Fibroblast of upper back skin (primary cell): ENCODE data around the gene PDHX.
"Not testable (repeated sequence)": the region's sequence is repeated elsewhere in the genome, so short reads cannot be mapped to it uniquely, and the experiment has no call there.

Experiments used
- DNase-seq: peaks from one replicate; pipeline ENCODE4 v3.0.0-alpha.2; 2013

Gene PDHX

GRCh38 chr11:34997952-34998528 lies 81.6 kb downstream of the PDHX start:
- peak; percentile 45 for DNase-seq

GRCh38 chr11:34999453-34999852 lies 83.0 kb downstream of the PDHX start:
- DNase-seq: no peak

GRCh38 chr11:35003186-35003585 lies 86.8 kb downstream of the PDHX start:
- DNase-seq: peak; percentile 72

- DNase-seq: peak; percentile 28
These were observed 87.2 kb downstream of the PDHX start for GRCh38 chr11:35003658-35004057.

GRCh38 chr11:35005141-35005780 lies 88.8 kb downstream of the PDHX start:
- DNase-seq: no peak

GRCh38 chr11:35006389-35007128 lies 90.1 kb downstream of the PDHX start:
- DNase-seq: peak; percentile 22

- DNase-seq: no peak
These were observed 90.9 kb downstream of the PDHX start for GRCh38 chr11:35007277-35007676.

GRCh38 chr11:35009191-35009943 lies 92.9 kb downstream of the PDHX start:
- DNase-seq: peak; percentile 84

GRCh38 chr11:35009944-35010342 lies 93.5 kb downstream of the PDHX start:
- DNase-seq: no peak

GRCh38 chr11:35010654-35011053 lies 94.2 kb downstream of the PDHX start:
- no peak for DNase-seq

- peak; percentile 38 for DNase-seq
These were observed 95.0 kb downstream of the PDHX start for GRCh38 chr11:35011389-35011788.

- DNase-seq: no peak
These were observed 95.5 kb downstream of the PDHX start for GRCh38 chr11:35011944-35012343.

GRCh38 chr11:35012467-35013191 lies 96.2 kb downstream of the PDHX start:
- DNase-seq: no peak

- no peak for DNase-seq
These were observed 97.3 kb downstream of the PDHX start for GRCh38 chr11:35013514-35014233.

- peak; percentile 95 for DNase-seq
These were observed 97.9 kb downstream of the PDHX start for GRCh38 chr11:35014346-35014745.

- no peak for DNase-seq
These were observed 99.4 kb downstream of the PDHX start for GRCh38 chr11:35015621-35016387.

GRCh38 chr11:35016916-35017315 lies 100.5 kb downstream of the PDHX start:
- DNase-seq: no peak

GRCh38 chr11:35017528-35018342 lies 101.3 kb downstream of the PDHX start:
- DNase-seq: peak; percentile 76

GRCh38 chr11:35021589-35021988 lies 105.2 kb downstream of the PDHX start:
- DNase-seq: no peak

GRCh38 chr11:35023940-35024339 lies 107.5 kb downstream of the PDHX start:
- not testable (repeated sequence) for DNase-seq
